Trophoblast cell (in vitro differentiated cells and primary cell): ENCODE measurements around the gene PTGIS.

Experiments used
- DNase-seq, 2 donors: peaks; one replicate each; pipeline ENCODE4 v3.0.0-alpha.2; 2016
- H2AFZ ChIP-seq: 2 replicates; pipeline ENCODE4 v1.6.1; 2013; ENCODE audit warnings: low read length, moderate library complexity, mild to moderate bottlenecking; ENCODE audit not compliant: insufficient read depth, poor library complexity
- H2AK5ac ChIP-seq: 2 replicates; pipeline ENCODE4 v1.6.1; 2013; ENCODE audit warnings: mild to moderate bottlenecking, low read length
- H2BK120ac ChIP-seq: 2 replicates; pipeline ENCODE4 v1.6.1; 2013; ENCODE audit warnings: low read length, mild to moderate bottlenecking, moderate library complexity; ENCODE audit not compliant: insufficient read depth, poor library complexity
- H2BK12ac ChIP-seq: 2 replicates; pipeline ENCODE4 v1.6.1; 2013; ENCODE audit warnings: mild to moderate bottlenecking, low read length, moderate library complexity
- H2BK5ac ChIP-seq: 2 replicates; pipeline ENCODE4 v1.6.1; 2013; ENCODE audit warnings: low read length, low read depth, moderate library complexity, mild to moderate bottlenecking; ENCODE audit not compliant: poor library complexity
- H3K14ac ChIP-seq: 2 replicates; pipeline ENCODE4 v1.6.1; 2013; ENCODE audit warnings: mild to moderate bottlenecking, low read length
- H3K18ac ChIP-seq: 2 replicates; pipeline ENCODE4 v1.6.1; 2013; ENCODE audit warnings: mild to moderate bottlenecking, low read length
- H3K23ac ChIP-seq: 2 replicates; pipeline ENCODE4 v1.6.1; 2013; ENCODE audit warnings: low read length
- H3K27ac ChIP-seq: 2 replicates; pipeline ENCODE4 v1.5.1; 2013; ENCODE audit warnings: low read depth, mild to moderate bottlenecking, inconsistent platforms, low read length, moderate library complexity
- H3K27me3 ChIP-seq: 2 replicates; pipeline ENCODE4 v1.6.1; 2013; ENCODE audit warnings: inconsistent platforms, mild to moderate bottlenecking, low read length, moderate library complexity; ENCODE audit not compliant: insufficient read depth
- H3K36me3 ChIP-seq, 2 experiments: 1 replicate in 1 of 2; 2 replicates in 1 of 2; pipeline ENCODE4 v1.6.1; 2013; ENCODE audit warnings: low read length in 2 of 2, mild to moderate bottlenecking in 2 of 2, moderate library complexity in 1 of 2; ENCODE audit not compliant: insufficient read depth in 2 of 2, control insufficient read depth in 1 of 2
- H3K4ac ChIP-seq: 2 replicates; pipeline ENCODE4 v1.6.1; 2013; ENCODE audit warnings: low read depth, mild to moderate bottlenecking, low read length, moderate library complexity
- H3K4me1 ChIP-seq, 2 experiments: 1 replicate in 1 of 2; 2 replicates in 1 of 2; pipeline ENCODE4 v1.6.1; 2013; ENCODE audit warnings: low read length in 2 of 2, mild to moderate bottlenecking in 2 of 2, moderate library complexity in 1 of 2; ENCODE audit not compliant: insufficient read depth in 2 of 2, control insufficient read depth in 1 of 2
- H3K4me2 ChIP-seq: 2 replicates; pipeline ENCODE4 v1.6.1; 2013; ENCODE audit warnings: inconsistent platforms, mild to moderate bottlenecking, low read length, moderate library complexity
- H3K4me3 ChIP-seq: 2 replicates; pipeline ENCODE4 v1.5.1; 2013; ENCODE audit warnings: mild to moderate bottlenecking, low read depth, low read length, inconsistent platforms
- H3K79me1 ChIP-seq: one replicate; pipeline ENCODE4 v1.6.1; 2013; ENCODE audit warnings: low read length
- H3K79me2 ChIP-seq: 2 replicates; pipeline ENCODE4 v1.6.1; 2013; ENCODE audit warnings: low read length, mild to moderate bottlenecking; ENCODE audit not compliant: control insufficient read depth, insufficient read depth, poor library complexity
- H3K9ac ChIP-seq: 2 replicates; pipeline ENCODE4 v1.6.1; 2013; ENCODE audit warnings: mild to moderate bottlenecking, low read length
- H3K9me3 ChIP-seq: 2 replicates; pipeline ENCODE4 v1.6.1; 2013; ENCODE audit warnings: low read depth, mild to moderate bottlenecking, control low read depth, inconsistent platforms, low read length; ENCODE audit not compliant: insufficient read depth
- H4K12ac ChIP-seq: 2 replicates; pipeline ENCODE4 v1.6.1; 2013; ENCODE audit warnings: low read depth, mild to moderate bottlenecking, low read length, moderate library complexity
- H4K8ac ChIP-seq: 2 replicates; pipeline ENCODE4 v1.6.1; 2013; ENCODE audit warnings: low read depth, mild to moderate bottlenecking, low read length, moderate library complexity
- H4K91ac ChIP-seq: one replicate; pipeline ENCODE4 v1.6.1; 2013; ENCODE audit warnings: low read depth, mild to moderate bottlenecking, low read length, moderate library complexity
- WGBS: extraction: QIAGEN DNeasy Blood & Tissue Kit; methylation state at CpG from one replicate; pipeline ENCODE4 v1.1.7; 2013; ENCODE audit warnings: missing lambda C conversion rate; ENCODE audit not compliant: insufficient read length, insufficient coverage; ENCODE audit errors: extremely low coverage; 5-methylcytosine and 5-hydroxymethylcytosine counted together

Gene PTGIS

DNA sequence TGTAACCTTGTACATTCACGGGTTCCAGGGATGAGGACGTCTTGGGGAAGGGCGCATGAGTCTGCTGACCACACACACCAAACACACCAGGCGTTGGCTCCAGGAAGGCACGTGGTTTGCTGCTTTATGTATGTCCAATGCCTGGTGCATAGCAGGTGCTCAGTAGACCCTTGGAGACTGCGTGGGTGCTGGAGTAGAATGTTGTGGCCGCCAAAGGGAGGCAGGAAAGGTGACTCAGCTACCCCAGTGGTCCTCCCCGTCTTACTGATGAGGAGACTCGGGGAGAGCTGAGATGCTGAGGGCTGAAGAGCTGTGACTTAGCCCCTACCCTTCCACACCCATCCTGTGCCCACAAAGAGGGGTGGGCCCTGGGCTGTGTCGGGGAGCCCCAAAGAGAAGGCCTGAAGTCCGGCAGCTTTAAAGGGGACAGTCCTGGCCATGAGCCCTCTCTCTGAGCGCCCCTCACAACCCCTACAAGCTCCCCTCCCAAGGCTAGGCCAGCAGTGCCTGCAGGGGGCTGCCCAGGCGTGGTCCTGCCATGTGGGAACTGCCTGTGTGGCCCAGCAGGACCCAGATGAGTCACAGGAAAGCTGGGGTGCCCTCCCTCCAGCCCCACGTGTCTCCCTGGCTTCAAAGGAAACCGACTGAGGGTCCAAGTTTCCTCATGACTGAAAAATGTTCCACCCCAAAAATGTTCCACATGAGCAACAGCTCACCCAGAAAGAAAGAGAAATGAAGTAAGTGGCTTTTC lies 28.0 kb upstream of the PTGIS start:
- no peak overlapping the region for H3K18ac ChIP-seq
- no peaks in the 10 kb centered on the region for H3K9me3 ChIP-seq
- H3K4me3 ChIP-seq: no peak overlapping the region
- no peak overlapping the region for H2AFZ ChIP-seq
- no peak overlapping the region for H2AK5ac ChIP-seq
- H3K4me2 ChIP-seq: no peak overlapping the region
- no peak overlapping the region for H2BK120ac ChIP-seq
- no peak overlapping the region for H4K91ac ChIP-seq
- peaks cover 11 to 15% of the 10 kb centered on the region in 2 experiments for H3K4me1 ChIP-seq
- no peak for DNase-seq
- no peaks in the 10 kb centered on the region for H3K27me3 ChIP-seq
- no peak overlapping the region for H3K9ac ChIP-seq
- H3K23ac ChIP-seq: no peak overlapping the region
- no peak overlapping the region for H3K27ac ChIP-seq
- no peak overlapping the region for H3K4ac ChIP-seq
- WGBS: no CpG with 5 or more reads among the region's 15 CpGs
- H2BK5ac ChIP-seq: no peak overlapping the region
- no peak overlapping the region for H3K14ac ChIP-seq
- H3K36me3 ChIP-seq: no peaks in the 10 kb centered on the region
- H4K12ac ChIP-seq: no peak overlapping the region
- no peaks in the 10 kb centered on the region for H3K79me2 ChIP-seq
- H2BK12ac ChIP-seq: no peak overlapping the region
- no peak overlapping the region for H4K8ac ChIP-seq
- H3K79me1 ChIP-seq: peaks cover 10% of the 10 kb centered on the region

DNA sequence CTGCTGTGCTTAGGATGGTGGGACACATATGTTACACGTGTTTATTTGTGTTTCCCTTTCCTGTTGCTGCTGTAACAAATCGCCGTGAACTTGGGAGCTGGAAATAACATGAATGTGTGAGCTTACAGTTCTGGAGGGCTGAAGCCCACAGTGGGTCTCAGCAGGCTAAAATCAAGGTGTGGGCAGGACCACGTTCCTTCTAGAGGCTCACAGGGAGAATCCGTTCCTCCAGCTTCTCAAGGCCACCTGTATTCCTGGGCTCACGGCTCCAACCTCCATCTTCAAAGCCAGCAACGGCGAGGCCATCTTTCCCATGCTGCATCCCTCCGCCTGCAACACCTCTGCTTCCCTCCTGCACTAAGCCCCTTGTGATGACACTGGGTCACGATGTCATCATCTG lies 27.4 kb upstream of the PTGIS start:
- Histone ChIP-seq H3K14ac (no peak overlapping the region), H2AK5ac (no peak overlapping the region), H2BK12ac (no peak overlapping the region), H3K4me3 (no peak overlapping the region), H2AFZ (no peak overlapping the region), H3K4ac (no peak overlapping the region), H3K27ac (no peak overlapping the region), H3K9me3 (no peaks in the 10 kb centered on the region), H3K4me2 (no peak overlapping the region), H2BK120ac (no peak overlapping the region), H3K79me2 (no peaks in the 10 kb centered on the region), H3K27me3 (no peaks in the 10 kb centered on the region), H3K79me1 (peaks cover 10% of the 10 kb centered on the region), H3K36me3 (no peaks in the 10 kb centered on the region), H4K12ac (no peak overlapping the region), H4K8ac (no peak overlapping the region), H3K4me1 (peaks cover 11 to 15% of the 10 kb centered on the region in 2 experiments), H3K23ac (no peak overlapping the region), H4K91ac (no peak overlapping the region), H3K18ac (no peak overlapping the region), H3K9ac (no peak overlapping the region), H2BK5ac (no peak overlapping the region)
- no peak for DNase-seq
- no CpG with 5 or more reads among the region's 10 CpGs for WGBS

DNA sequence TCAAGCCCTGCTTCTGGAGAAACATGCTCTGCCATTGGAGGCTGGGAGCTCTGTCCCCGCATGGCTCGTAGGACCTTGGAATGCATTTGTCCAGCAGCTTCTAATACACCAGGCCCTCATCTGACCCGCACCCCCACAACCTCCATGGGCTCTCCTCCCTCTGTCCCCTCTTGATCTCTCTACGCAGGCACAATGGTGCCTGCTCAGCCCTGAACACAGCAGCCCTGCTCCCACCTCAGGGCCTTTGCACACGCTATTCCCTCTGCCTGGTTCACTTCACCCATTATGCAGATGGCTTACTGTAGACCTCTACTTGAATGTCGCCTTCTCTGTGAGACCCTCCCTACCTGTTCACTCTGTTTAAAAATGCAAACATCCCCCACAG lies 27.0 kb upstream of the PTGIS start:
- H2BK12ac ChIP-seq: no peak overlapping the region
- H3K79me2 ChIP-seq: no peaks in the 10 kb centered on the region
- peak; percentile 19 to 46 for DNase-seq
- H3K79me1 ChIP-seq: peaks cover 10% of the 10 kb centered on the region
- no peak overlapping the region for H4K12ac ChIP-seq
- H2BK5ac ChIP-seq: no peak overlapping the region
- H3K36me3 ChIP-seq: no peaks in the 10 kb centered on the region
- no peaks in the 10 kb centered on the region for H3K27me3 ChIP-seq
- H4K91ac ChIP-seq: no peak overlapping the region
- H3K4me2 ChIP-seq: no peak overlapping the region
- no peak overlapping the region for H4K8ac ChIP-seq
- no CpG with 5 or more reads among the region's 6 CpGs for WGBS
- no peak overlapping the region for H3K18ac ChIP-seq
- H3K23ac ChIP-seq: no peak overlapping the region
- H3K4me3 ChIP-seq: no peak overlapping the region
- H3K4me1 ChIP-seq: peaks cover 11 to 15% of the 10 kb centered on the region in 2 experiments
- no peak overlapping the region for H2AFZ ChIP-seq
- no peak overlapping the region for H3K4ac ChIP-seq
- H3K14ac ChIP-seq: no peak overlapping the region
- no peak overlapping the region for H3K27ac ChIP-seq
- H2AK5ac ChIP-seq: no peak overlapping the region
- no peak overlapping the region for H2BK120ac ChIP-seq
- H3K9me3 ChIP-seq: no peaks in the 10 kb centered on the region
- H3K9ac ChIP-seq: no peak overlapping the region

DNA sequence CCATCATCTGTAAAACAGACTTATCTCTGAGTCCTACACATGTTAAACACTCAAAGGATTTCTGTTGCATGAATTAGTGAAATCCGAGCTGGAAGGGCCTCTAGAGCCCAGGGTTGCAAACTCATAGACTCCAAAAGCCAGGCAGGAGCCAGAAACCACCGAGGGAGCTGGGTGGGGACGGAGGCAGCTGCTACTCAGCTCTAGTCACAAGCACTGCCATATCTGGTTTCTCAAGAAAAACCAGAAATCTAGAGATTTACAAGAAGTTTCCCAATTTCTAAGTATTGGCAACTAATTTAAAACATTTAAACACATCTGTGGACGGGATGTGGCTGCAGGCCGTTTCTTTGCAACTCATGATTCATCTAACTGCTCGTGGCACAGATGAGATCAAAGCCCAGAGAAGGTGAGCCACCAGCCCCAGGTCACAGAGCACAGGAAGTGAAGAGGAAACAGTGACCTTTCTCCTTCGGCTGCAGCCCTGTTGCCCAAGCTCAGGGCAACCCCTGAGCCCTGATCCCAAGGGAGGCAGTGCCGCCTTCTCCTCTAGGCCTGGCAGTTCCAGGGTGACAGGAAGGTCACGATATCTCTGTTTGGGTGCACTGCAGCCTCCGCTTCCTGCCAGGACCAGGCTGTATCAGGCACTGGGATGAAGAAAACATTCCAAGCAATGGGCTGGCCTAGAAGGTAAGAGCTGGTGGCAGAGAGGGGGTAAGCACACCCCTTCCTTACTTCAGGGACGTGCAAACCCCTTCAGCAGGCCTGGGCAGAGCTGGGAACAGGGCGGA lies 26.4 kb upstream of the PTGIS start:
- H3K9me3 ChIP-seq: no peaks in the 10 kb centered on the region
- H3K27ac ChIP-seq: peak overlapping the region; percentile 19
- H3K4me2 ChIP-seq: no peak overlapping the region
- no peak overlapping the region for H2AK5ac ChIP-seq
- peak overlapping the region; percentile 16 for H2BK5ac ChIP-seq
- WGBS: no CpG with 5 or more reads among the region's 12 CpGs
- no peak overlapping the region for H3K18ac ChIP-seq
- no peak overlapping the region for H3K14ac ChIP-seq
- DNase-seq: peak; percentile 92 to 98
- H3K79me2 ChIP-seq: no peaks in the 10 kb centered on the region
- no peak overlapping the region for H2AFZ ChIP-seq
- no peak overlapping the region for H3K9ac ChIP-seq
- H3K4me3 ChIP-seq: no peak overlapping the region
- no peaks in the 10 kb centered on the region for H3K36me3 ChIP-seq
- H3K79me1 ChIP-seq: peaks cover 10% of the 10 kb centered on the region
- no peak overlapping the region for H3K4ac ChIP-seq
- no peak overlapping the region for H4K8ac ChIP-seq
- no peaks in the 10 kb centered on the region for H3K27me3 ChIP-seq
- H3K4me1 ChIP-seq: peaks cover 11 to 15% of the 10 kb centered on the region in 2 experiments
- H2BK120ac ChIP-seq: peak overlapping the region; percentile 49
- H4K12ac ChIP-seq: no peak overlapping the region
- peak overlapping the region; percentile 57 for H4K91ac ChIP-seq
- H2BK12ac ChIP-seq: no peak overlapping the region
- no peak overlapping the region for H3K23ac ChIP-seq
